ENCODE results near the gene MSH5.

The MSH5 gene

DNA sequence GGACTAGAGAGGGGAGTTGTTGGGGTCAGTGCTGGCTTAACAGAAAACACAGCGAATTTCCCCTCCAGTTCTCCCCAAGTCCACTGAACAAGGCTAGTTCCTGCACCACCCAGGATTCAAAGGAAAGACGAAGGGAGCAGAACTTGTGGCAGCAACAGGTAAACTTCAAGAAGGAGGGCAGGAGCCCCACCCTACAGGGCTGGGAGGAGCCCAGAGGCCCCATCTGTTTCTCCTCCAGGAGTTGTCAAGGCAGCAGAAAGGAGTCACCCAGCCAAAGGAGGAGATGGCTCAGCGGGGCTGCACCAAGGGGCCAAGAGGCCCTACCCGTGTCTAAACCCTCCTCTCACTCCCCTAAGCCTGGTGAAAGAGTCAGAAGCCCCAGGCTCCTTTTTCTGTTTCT is 24.4 kb downstream of the MSH5 start:
- in situ Hi-C loops (cut with HindIII; ENCODE audit: low sequenced_read_pairs), result no loop called here
- TF ChIP-seq, protein P1, sequence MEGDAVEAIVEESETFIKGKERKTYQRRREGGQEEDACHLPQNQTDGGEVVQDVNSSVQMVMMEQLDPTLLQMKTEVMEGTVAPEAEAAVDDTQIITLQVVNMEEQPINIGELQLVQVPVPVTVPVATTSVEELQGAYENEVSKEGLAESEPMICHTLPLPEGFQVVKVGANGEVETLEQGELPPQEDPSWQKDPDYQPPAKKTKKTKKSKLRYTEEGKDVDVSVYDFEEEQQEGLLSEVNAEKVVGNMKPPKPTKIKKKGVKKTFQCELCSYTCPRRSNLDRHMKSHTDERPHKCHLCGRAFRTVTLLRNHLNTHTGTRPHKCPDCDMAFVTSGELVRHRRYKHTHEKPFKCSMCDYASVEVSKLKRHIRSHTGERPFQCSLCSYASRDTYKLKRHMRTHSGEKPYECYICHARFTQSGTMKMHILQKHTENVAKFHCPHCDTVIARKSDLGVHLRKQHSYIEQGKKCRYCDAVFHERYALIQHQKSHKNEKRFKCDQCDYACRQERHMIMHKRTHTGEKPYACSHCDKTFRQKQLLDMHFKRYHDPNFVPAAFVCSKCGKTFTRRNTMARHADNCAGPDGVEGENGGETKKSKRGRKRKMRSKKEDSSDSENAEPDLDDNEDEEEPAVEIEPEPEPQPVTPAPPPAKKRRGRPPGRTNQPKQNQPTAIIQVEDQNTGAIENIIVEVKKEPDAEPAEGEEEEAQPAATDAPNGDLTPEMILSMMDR (IDR thresholded peaks at IDR 0.05; ENCODE audit: low read depth, low read length), result no peak
- no peak for DNase-seq (ENCODE audit: low read depth, low spot score)
- no peak overlapping the region for H3K4me3 ChIP-seq (ENCODE audit: low read depth, low read length)

DNA sequence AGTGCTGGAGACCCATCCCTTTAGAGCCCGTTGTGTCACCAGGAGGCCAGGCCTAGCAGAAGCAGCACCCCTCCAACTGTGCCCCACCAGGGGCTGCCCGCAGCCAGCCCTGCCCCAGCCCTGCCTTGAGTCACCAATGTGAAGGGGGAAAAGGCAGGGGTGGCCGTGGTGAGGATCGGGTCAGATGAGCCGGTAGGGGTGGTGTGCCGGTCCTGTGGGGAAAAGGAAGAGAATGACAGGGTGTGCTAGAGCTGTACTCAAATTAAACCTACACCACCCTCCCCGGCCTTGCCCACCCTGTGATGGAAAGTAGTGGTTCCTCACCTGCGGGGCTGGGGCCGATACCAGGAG is 25.7 kb downstream of the MSH5 start:
- in situ Hi-C loops (cut with HindIII; ENCODE audit: low sequenced_read_pairs), result no loop called here
- no peak overlapping the region for H3K4me3 ChIP-seq (ENCODE audit: low read depth, low read length)
- TF ChIP-seq, protein P1 (IDR thresholded peaks at IDR 0.05; ENCODE audit: low read depth, low read length), result no peak
- no peak for DNase-seq (ENCODE audit: low read depth, low spot score)

DNA sequence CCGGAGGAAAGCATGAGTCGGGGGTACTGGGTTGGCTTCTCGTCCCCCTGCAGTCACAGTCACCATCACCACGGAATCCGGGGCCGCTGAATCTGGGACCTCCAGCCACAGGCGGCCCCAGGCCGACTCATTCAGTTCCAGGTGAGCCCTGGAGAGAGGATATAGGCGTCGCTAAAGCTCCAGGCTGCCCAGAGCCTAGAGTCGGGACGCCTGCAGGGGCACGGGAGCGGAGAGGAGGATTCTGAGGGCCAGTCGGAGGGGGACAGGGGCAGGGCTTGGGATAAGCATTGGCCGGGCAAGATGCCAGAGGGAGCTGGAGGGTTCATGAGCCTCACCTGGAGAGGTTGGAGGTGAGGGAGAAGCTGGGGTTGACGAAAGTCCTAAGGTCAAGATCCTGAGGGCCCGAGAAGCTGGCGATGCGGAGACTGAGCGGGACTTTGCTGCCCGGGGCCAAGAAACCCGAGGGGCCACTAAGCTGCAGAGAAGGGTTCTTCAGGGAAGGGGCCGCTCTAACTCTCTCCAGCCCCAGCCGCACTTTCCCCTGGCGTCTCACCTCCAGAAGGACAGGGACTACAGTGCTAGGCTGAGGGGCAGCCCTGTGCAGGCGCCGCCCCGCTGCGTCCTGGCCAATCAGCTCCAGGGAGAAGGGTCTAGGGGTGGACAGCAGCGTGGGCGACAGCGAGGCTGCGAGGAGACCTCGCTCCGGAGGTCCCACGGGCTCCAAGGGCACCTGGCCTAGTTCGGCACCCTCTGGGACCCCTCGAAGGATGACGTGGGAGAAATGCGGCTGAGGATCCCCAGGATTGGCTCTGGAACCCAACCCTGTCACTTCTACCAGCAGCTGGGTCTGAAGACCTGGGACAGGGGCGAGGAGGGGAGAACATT is 26.3 kb downstream of the MSH5 start:
- peak overlapping the region; percentile 20 for H3K4me3 ChIP-seq (ENCODE audit: low read depth, low read length)
- in situ Hi-C loops (cut with HindIII; ENCODE audit: low sequenced_read_pairs), result no loop called here
- TF ChIP-seq, protein P1 (IDR thresholded peaks at IDR 0.05; ENCODE audit: low read depth, low read length), result no peak
- no peak for DNase-seq (ENCODE audit: low read depth, low spot score)

DNA sequence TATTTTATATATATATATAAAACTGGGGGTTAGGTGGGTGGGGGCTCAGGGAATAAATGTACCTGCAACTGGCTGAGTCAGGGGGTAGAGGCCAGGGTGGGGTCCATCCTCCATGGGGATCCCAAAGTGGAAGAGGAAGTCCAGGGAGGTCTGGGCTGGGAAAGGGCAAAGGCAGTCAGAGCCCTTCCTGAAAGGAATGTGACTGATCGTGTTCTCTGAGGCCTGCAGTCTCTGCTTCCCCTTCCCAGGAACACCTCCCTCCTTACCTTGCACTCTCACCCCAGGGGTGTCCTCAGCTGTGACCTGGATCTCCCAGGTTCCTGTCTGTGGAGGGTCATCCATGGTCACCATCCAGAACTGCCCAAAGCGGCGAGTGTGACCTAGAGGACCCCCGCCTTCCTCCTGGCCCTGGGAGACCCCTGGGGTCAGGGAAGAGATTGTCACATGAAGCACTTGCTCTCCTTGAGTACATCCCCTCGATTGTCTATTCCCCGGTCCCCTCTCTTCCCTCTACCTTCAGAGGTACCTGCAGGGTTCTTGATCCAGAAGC is 27.4 kb downstream of the MSH5 start:
- DNase-seq (ENCODE audit: low read depth, low spot score), result no peak
- TF ChIP-seq, protein P1 (IDR thresholded peaks at IDR 0.05; ENCODE audit: low read depth, low read length), result no peak
- in situ Hi-C loops (cut with HindIII; ENCODE audit: low sequenced_read_pairs), result no loop called here
- no peak overlapping the region for H3K4me3 ChIP-seq (ENCODE audit: low read depth, low read length)

DNA sequence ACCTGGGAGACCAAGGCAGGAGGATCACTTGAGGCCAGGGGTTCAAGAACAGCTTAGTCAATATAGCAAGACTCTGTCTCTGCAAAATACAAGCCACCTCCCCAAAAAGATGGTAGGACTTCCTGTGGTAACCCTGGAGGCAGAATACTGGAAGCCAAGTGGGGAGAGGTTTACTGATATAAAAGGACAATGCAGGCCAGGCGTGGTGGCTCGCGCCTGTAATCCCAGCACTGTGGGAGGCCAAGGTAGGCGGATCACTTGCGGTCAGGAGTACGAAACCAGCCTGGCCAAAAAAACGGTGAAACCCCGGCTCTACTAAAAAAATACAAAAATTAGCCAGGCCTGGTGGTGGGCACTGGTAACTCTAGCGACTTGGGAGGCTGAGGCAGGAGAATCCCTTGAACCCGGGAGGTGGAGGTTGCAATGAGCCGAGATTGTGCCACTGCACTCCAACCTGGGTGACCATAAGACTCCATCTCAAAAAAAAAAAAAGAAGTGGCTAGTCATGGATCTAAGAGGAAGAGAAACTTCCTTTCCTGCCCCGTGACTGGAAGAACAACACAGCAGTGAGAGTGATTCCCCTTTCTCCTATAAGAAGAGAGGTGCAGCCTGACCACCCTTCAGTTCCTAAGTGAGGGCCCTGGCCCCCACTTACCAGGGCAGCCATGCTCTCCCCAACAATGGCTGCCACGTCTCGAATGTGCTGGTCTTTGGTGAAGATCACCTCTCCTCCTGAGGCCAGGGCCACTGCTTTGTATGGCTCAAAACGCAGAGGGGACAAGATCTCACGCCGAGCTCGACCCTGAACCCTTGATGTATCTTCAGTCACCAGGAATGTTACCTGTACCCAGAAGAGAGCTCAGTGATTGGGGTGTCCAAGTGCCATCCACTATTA is 28.8 kb downstream of the MSH5 start:
- in situ Hi-C loops (cut with HindIII; ENCODE audit: low sequenced_read_pairs), result no loop called here
- TF ChIP-seq, protein P1 (IDR thresholded peaks at IDR 0.05; ENCODE audit: low read depth, low read length), result no peak
- no peak for DNase-seq (ENCODE audit: low read depth, low spot score)

DNA sequence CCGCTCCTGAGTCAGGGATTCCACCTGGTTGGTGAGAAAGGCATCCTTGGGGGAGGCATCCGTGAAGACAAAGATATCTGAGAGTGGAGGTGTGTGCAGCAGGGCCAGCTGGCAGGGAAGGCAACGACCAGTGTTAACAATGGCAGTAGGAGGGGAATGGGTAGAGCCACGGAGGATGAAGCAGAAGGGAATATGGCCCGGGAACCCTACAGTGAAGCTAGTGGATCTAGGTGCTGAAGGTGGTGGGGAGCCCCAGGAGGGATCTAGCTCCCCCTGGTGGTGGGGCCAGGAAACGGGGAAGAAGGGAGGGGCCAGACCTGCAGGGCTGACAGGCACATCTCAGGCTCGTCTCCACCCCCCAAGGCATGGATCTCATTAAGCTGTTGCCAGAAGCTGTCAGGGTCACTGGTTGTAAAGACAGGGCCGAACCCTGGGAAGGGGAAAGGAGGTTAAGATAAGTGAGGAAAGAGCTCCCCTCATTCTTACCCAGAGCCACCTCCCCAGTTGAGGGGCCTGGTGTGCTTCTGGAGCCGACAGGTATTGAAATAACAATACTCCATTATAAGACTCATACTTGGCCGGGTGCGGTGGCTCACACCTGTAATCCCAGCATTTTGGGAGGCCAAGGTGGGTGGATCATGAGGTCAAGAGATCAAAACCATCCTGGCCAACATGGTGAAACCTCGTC is 30.0 kb downstream of the MSH5 start:
- TF ChIP-seq, protein P1 (IDR thresholded peaks at IDR 0.05; ENCODE audit: low read depth, low read length), result peak; percentile 72
- no peak for DNase-seq (ENCODE audit: low read depth, low spot score)
- in situ Hi-C loops (cut with HindIII; ENCODE audit: low sequenced_read_pairs), result no loop called here
- no peak overlapping the region for H3K4me3 ChIP-seq (ENCODE audit: low read depth, low read length)

More for the DNA sequence above, 28.8 kb downstream of the MSH5 start:
- no peak overlapping the region for H3K4me3 ChIP-seq (ENCODE audit: low read depth, low read length)

Measured in astrocyte of the spinal cord (primary cell).